Hindlimb muscle (tissue), 1 donor: ENCODE measurements around the gene FRG2B. TPM values are rescaled to one million over a fixed set of nuclear protein-coding genes. Genes with fewer than 3 reads are reported as not detected.
"Not testable (repeated sequence)": the region's sequence is repeated elsewhere in the genome, so short reads cannot be mapped to it uniquely, and the experiment has no call there.

Experiments
- DNase-seq: peaks from one replicate; pipeline ENCODE4 v3.0.0-alpha.2; 2013
- polyA plus RNA-seq: library from polyadenylated mRNA; unstranded; fragments of 120-200 nt; gene quantifications from one replicate; pipeline ENCODE4 v1.2.1, GENCODE V29; 2013; ENCODE audit not compliant: insufficient read length

Gene FRG2B
- polyA plus RNA-seq, 1 donor: not detected

- no peak for DNase-seq
These were observed 33.9 kb downstream of the FRG2B start for GRCh38 chr10:133592716-133593115.

- DNase-seq: no peak
These were observed 35.6 kb downstream of the FRG2B start for GRCh38 chr10:133590970-133591359.

DNA sequence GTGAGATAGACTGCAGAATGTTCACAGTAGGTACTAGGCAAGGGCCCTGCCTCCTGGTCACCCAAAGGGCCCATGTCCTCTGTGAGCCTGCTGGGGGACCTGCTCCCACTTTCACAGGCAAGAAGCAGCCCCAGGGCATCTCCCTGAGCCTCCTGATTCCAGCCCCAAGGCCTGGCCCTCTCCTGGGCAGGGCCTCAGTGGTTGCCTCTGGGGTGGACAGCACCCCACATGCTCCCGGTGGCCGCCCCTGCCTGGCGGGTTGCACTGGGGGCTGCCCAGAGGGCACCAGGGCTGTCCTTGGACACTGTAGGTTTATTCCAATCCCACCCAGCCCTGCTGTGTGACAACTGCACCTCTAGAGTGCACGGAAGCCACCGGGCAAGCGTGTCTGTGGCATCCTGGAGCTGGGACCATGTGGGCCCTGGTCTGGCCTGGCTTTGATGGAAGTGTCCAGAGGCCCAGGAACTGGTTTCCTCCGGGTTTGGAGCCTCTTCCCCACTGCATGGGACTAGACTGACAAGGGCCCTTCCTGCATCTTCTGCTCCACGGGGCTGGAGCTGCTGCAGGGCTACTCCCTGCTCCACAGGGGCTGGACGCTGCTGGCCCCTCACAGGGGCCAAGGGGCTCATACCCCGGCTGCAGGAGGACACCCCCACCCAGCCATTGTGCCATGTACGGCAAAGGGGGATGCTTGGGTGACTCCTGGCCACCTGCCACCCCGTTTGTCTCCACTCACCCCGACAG is 36.2 kb downstream of the FRG2B start:
- DNase-seq: no peak

GRCh38 chr10:133577037-133577436 is 49.6 kb downstream of the FRG2B start:
- DNase-seq: not testable (repeated sequence)

Other genes with a start within 250 kb of the FRG2B start
- gene PAOX, start 247.5 kb downstream of the FRG2B start, polyA plus RNA-seq: 4.7 TPM
- gene MTG1, start 232.6 kb downstream of the FRG2B start, polyA plus RNA-seq: 47.4 TPM
- gene SPRN, start 202.2 kb downstream of the FRG2B start, polyA plus RNA-seq: 4.6 TPM
- 1.1 TPM for gene SCART1, start 172.8 kb downstream of the FRG2B start, polyA plus RNA-seq
- gene CYP2E1, start 99.4 kb downstream of the FRG2B start, polyA plus RNA-seq: 1.6 TPM
- gene SYCE1, start 61.2 kb downstream of the FRG2B start, polyA plus RNA-seq: 0.43 TPM